ENCODE measurements around the gene EPB41L2. TPM values are rescaled to one million over a fixed set of nuclear protein-coding genes. Genes with fewer than 3 reads are reported as not detected.

EPB41L2 gene
- total RNA-seq, 2 donors from 2014 or later, result 160 to 189 TPM

DNA sequence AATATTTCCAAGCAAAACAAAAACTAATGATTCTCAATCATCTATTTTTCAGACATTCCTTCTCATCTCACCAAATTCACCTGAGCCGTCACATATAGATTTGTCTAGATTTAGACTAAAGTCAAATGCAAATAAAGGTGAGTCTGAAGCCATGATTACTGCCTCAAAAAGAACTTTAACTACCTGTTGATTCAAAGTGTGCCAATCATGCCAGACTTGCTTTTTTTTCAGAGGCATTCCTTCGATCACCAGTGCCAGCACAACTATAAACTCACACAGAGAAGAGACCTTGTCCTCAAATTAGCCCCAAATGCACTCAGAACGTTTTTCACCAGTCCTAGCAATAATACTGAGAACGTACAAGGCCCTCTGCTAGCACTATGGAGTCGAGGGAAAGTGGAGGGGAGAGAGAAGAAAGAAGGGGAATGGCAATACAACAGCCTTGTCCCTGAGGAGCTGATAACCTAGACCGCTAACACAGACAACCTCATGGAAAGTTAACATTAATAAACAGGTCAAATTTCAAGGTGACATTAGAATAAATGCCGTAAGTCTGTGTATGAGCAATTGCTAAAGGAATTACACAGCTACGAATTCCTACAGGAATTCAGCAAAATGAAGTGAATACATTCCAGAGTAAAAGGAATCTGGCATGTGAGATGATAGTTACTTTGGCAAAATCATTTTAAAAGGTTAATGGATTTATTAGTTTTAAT lies 60.9 kb downstream of the EPB41L2 start:
- no peak for DNase-seq
- H3K4me1 Mint-ChIP-seq, result peaks cover 71% of the 10 kb centered on the region
- Histone ChIP-seq H3K4me3 (ENCODE audit: low read length) (no peak overlapping the region), H3K36me3 (ENCODE audit: control insufficient read depth, insufficient read depth, low read length) (peaks cover 5% of the 10 kb centered on the region), H3K27me3 (ENCODE audit: control insufficient read depth, insufficient read depth, low read length, poor library complexity, severe bottlenecking) (no peaks in the 10 kb centered on the region), H3K9me3 (ENCODE audit: control insufficient read depth, low read length) (peaks cover 9% of the 10 kb centered on the region), H3K9ac (ENCODE audit: extremely low read depth, low read length, poor library complexity, severe bottlenecking) (no peak overlapping the region), H3K4me1 (ENCODE audit: control insufficient read depth, insufficient read depth, low read length) (peaks cover 14% of the 10 kb centered on the region), H3K27ac (ENCODE audit: low read depth, low read length) (no peak overlapping the region)
- peaks cover 13% of the 10 kb centered on the region for H3K9me3 Mint-ChIP-seq
- no peak overlapping the region for H3K27ac Mint-ChIP-seq
- TF ChIP-seq, protein P1, sequence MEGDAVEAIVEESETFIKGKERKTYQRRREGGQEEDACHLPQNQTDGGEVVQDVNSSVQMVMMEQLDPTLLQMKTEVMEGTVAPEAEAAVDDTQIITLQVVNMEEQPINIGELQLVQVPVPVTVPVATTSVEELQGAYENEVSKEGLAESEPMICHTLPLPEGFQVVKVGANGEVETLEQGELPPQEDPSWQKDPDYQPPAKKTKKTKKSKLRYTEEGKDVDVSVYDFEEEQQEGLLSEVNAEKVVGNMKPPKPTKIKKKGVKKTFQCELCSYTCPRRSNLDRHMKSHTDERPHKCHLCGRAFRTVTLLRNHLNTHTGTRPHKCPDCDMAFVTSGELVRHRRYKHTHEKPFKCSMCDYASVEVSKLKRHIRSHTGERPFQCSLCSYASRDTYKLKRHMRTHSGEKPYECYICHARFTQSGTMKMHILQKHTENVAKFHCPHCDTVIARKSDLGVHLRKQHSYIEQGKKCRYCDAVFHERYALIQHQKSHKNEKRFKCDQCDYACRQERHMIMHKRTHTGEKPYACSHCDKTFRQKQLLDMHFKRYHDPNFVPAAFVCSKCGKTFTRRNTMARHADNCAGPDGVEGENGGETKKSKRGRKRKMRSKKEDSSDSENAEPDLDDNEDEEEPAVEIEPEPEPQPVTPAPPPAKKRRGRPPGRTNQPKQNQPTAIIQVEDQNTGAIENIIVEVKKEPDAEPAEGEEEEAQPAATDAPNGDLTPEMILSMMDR (conservative IDR thresholded peaks at IDR 0.05), result no peak
- H3K36me3 Mint-ChIP-seq (ENCODE audit: low read depth), result peaks cover 12% of the 10 kb centered on the region
- no peak overlapping the region for H3K4me3 Mint-ChIP-seq
- H3K27me3 Mint-ChIP-seq (ENCODE audit: insufficient read depth), result no peaks in the 10 kb centered on the region
- WGBS, 2 experiments (ENCODE audit: insufficient coverage in 1 of 2, insufficient read length in 1 of 2), result 65 to 66% methylated on average over 6 to 8 of the region's 8 CpGs

DNA sequence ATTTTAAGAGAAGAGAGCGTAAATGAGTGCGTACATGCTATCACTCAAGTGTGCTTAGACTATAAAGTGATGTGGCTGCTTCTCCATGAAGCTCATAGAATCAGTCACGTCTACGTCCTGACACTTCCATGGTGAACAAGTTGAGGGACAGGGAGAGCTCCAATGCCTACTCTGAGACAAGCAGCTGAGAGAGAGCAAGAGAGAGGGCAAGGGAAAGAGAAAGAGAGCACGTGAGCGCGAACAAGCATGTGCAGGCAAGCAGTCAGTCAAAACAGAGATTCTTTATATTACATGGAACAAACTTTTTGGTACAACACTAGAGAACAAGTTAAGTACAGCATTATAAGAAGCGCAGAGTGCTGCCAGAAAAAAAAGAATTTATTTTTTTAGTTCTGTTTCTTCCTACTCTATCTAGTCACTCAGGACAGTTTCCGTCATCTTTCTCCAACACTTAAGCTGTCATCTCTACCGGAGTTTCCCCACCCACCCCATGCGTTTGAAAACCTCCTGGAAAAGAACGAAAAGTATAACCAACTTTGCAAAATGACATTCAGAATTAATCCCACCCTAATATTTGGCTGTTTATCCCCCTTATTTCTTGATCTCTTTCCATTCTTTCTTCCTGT lies 61.8 kb downstream of the EPB41L2 start:
- no peak overlapping the region for H3K4me3 Mint-ChIP-seq
- H3K4me1 ChIP-seq (ENCODE audit: control insufficient read depth, insufficient read depth, low read length), result peaks cover 14% of the 10 kb centered on the region
- no peak for DNase-seq
- H3K27me3 Mint-ChIP-seq (ENCODE audit: insufficient read depth), result no peaks in the 10 kb centered on the region
- TF ChIP-seq, protein P1 (conservative IDR thresholded peaks at IDR 0.05), result no peak
- no peak overlapping the region for H3K27ac ChIP-seq (ENCODE audit: low read depth, low read length)
- WGBS, 2 experiments (ENCODE audit: insufficient coverage in 1 of 2, insufficient read length in 1 of 2), result 82 to 84% methylated on average over 12 of the region's 12 CpGs
- H3K4me1 Mint-ChIP-seq, result peaks cover 78% of the 10 kb centered on the region
- H3K27me3 ChIP-seq (ENCODE audit: control insufficient read depth, insufficient read depth, low read length, poor library complexity, severe bottlenecking), result no peaks in the 10 kb centered on the region
- H3K27ac Mint-ChIP-seq, result no peak overlapping the region
- no peak overlapping the region for H3K9ac ChIP-seq (ENCODE audit: extremely low read depth, low read length, poor library complexity, severe bottlenecking)
- peaks cover 5% of the 10 kb centered on the region for H3K9me3 Mint-ChIP-seq
- peaks cover 6% of the 10 kb centered on the region for H3K36me3 Mint-ChIP-seq (ENCODE audit: low read depth)
- no peak overlapping the region for H3K4me3 ChIP-seq (ENCODE audit: low read length)
- H3K36me3 ChIP-seq (ENCODE audit: control insufficient read depth, insufficient read depth, low read length), result no peaks in the 10 kb centered on the region
- no peaks in the 10 kb centered on the region for H3K9me3 ChIP-seq (ENCODE audit: control insufficient read depth, low read length)

DNA sequence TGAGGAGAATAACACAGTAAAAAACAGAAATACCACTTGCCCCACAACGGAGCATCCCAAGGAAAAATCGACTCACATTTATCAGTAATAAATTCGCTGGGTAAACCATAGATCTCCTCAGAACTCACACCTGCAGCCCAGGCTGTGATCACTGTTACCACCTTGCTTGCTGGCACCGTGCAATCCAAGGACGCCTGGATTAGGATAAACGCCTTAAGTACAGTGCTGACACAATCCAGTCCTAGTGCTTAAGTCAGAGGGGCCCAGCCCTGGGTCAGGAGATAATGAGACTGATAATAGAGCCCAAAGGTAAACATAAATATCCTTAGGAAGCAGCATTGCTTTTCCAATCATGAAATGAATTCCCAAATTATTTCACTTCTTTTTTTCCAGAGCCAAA lies 62.5 kb downstream of the EPB41L2 start:
- Histone ChIP-seq H3K4me3 (ENCODE audit: low read length) (peak overlapping the region; percentile 10), H3K4me1 (ENCODE audit: control insufficient read depth, insufficient read depth, low read length) (peaks cover 14% of the 10 kb centered on the region), H3K9me3 (ENCODE audit: control insufficient read depth, low read length) (no peaks in the 10 kb centered on the region), H3K36me3 (ENCODE audit: control insufficient read depth, insufficient read depth, low read length) (no peaks in the 10 kb centered on the region), H3K27ac (ENCODE audit: low read depth, low read length) (no peak overlapping the region), H3K9ac (ENCODE audit: extremely low read depth, low read length, poor library complexity, severe bottlenecking) (no peak overlapping the region), H3K27me3 (ENCODE audit: control insufficient read depth, insufficient read depth, low read length, poor library complexity, severe bottlenecking) (no peaks in the 10 kb centered on the region)
- Mint-ChIP-seq H3K27ac (peak overlapping the region; percentile 28), H3K27me3 (ENCODE audit: insufficient read depth) (no peaks in the 10 kb centered on the region), H3K4me1 (peaks cover 82% of the 10 kb centered on the region), H3K36me3 (ENCODE audit: low read depth) (peaks cover 2% of the 10 kb centered on the region), H3K4me3 (peak overlapping the region; percentile 5), H3K9me3 (peaks cover 3% of the 10 kb centered on the region)
- DNase-seq, result no peak
- WGBS, 2 experiments (ENCODE audit: insufficient coverage in 1 of 2, insufficient read length in 1 of 2), result 84 to 87% methylated on average over 6 of the region's 6 CpGs
- TF ChIP-seq, protein P1 (conservative IDR thresholded peaks at IDR 0.05), result no peak

Data from endodermal cell (in vitro differentiated cells).